Spleen (tissue), 7 donors: ENCODE results near the gene ABTB2.

Source experiments
- POLR2A ChIP-seq, 3 donors: fragments of 450-650 bp; IDR thresholded peaks; one replicate each; pipeline ENCODE4 v1.5.1; 2017; ENCODE audit warnings: antibody characterized with exemption in 3 of 3, mild to moderate bottlenecking in 1 of 3
- POLR2AphosphoS5 ChIP-seq, 3 donors: sonication (generic); formaldehyde crosslinking; IDR thresholded peaks; one replicate each; pipeline ENCODE4 v1.5.1; 2017; ENCODE audit warnings: antibody characterized with exemption in 3 of 3
- TF ChIP-seq, protein P1 (sequence below), 11 experiments: fragments of 200-600 bp in 7 of 11; fragments of 450-650 bp in 4 of 11; sonication (generic) in 4 of 11; IDR thresholded peaks in 8 of 11; conservative IDR thresholded peaks in 3 of 11; 1 replicate in 7 of 11; 2 replicates in 4 of 11; pipeline versions ENCODE4 v1.4.0 to v1.8.0; 2016 to 2021; ENCODE audit warnings: antibody characterized with exemption in 11 of 11, inconsistent platforms in 4 of 11, mild to moderate bottlenecking in 1 of 11
- donor health status: DM: no; HTN: no; CAD: no; lungs with moderate emphysema.
- donor health status: DM: no; HTN: no; CAD: no.
- donor health status: DM: no; HTN: no; CAD: no.

DNA sequence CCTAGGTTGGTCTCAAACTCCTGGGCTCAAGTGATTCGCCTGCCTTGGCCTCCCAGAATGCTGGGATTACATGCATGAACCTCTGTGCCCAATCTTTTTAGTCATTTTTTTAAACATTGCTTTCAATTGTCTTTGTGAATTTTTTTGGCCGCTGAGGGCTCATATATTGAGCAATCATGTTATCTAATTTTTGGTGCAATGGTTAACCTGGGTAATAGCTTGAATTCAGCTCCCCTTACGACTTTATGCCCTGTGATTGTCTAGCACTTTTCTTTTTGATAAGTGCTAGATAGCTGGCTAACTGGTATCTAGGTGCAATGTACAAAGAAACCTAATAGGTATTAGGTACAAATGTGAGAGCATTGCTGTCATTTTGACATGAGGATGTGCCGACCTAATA lies 45.6 kb upstream of the ABTB2 start:
- TF ChIP-seq, protein P1, sequence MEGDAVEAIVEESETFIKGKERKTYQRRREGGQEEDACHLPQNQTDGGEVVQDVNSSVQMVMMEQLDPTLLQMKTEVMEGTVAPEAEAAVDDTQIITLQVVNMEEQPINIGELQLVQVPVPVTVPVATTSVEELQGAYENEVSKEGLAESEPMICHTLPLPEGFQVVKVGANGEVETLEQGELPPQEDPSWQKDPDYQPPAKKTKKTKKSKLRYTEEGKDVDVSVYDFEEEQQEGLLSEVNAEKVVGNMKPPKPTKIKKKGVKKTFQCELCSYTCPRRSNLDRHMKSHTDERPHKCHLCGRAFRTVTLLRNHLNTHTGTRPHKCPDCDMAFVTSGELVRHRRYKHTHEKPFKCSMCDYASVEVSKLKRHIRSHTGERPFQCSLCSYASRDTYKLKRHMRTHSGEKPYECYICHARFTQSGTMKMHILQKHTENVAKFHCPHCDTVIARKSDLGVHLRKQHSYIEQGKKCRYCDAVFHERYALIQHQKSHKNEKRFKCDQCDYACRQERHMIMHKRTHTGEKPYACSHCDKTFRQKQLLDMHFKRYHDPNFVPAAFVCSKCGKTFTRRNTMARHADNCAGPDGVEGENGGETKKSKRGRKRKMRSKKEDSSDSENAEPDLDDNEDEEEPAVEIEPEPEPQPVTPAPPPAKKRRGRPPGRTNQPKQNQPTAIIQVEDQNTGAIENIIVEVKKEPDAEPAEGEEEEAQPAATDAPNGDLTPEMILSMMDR (IDR thresholded peaks at IDR 0.05 in 8 of 11, conservative IDR thresholded peaks at IDR 0.05 in 3 of 11) = no peak
- TF ChIP-seq POLR2AphosphoS5 (IDR thresholded peaks at IDR 0.05) (no peak), POLR2A (IDR thresholded peaks at IDR 0.05) (no peak)
